Measurements from ENCODE around the gene DAB1.

- TF ChIP-seq CTCF (IDR thresholded peaks at IDR 0.05; ENCODE audit: insufficient read depth, low read length) (no peak), REST (IDR thresholded peaks at IDR 0.05; ENCODE audit: insufficient replicate concordance, low read depth) (no peak), POLR2AphosphoS5 (IDR thresholded peaks at IDR 0.05; ENCODE audit: low read depth) (no peak)
Observed at GRCh38 chr1:57146100-57146499, 277.8 kb downstream of the DAB1 start.

Measured in HL-60 (cell line).